DOHH2 (cell line): Measurements from ENCODE around the gene KCNIP2.

Experiments
- CTCF ChIP-seq: fragments of 200-600 bp; sonication (generic); IDR thresholded peaks from one replicate; pipeline ENCODE4 v1.5.1; 2014; ENCODE audit warnings: antibody characterized with exemption, mild to moderate bottlenecking, low read depth, low read length; ENCODE audit not compliant: poor library complexity, severe bottlenecking
- EZH2phosphoT487 ChIP-seq: fragments of 200-600 bp; sonication (generic); IDR thresholded peaks from 2 replicates; pipeline ENCODE4 v1.6.1; 2017; ENCODE audit warnings: borderline replicate concordance, mild to moderate bottlenecking, antibody characterized with exemption, low read length, moderate library complexity, mixed read lengths

GRCh38 chr10:101783736-101784118, 59.9 kb downstream of the KCNIP2 start:
- TF ChIP-seq CTCF (no peak), EZH2phosphoT487 (no peak)
